Measurements from ENCODE around the gene AVL9. TPM values are rescaled to one million over a fixed set of nuclear protein-coding genes. Genes with fewer than 3 reads are reported as not detected.

AVL9 gene
- total and polyA plus RNA-seq, 9 of the 15 experiments (the other 6 are each of a cell fraction or from before 2014, with no cell fraction given), result 6.4 to 66.2 (median 30.1) TPM

DNA sequence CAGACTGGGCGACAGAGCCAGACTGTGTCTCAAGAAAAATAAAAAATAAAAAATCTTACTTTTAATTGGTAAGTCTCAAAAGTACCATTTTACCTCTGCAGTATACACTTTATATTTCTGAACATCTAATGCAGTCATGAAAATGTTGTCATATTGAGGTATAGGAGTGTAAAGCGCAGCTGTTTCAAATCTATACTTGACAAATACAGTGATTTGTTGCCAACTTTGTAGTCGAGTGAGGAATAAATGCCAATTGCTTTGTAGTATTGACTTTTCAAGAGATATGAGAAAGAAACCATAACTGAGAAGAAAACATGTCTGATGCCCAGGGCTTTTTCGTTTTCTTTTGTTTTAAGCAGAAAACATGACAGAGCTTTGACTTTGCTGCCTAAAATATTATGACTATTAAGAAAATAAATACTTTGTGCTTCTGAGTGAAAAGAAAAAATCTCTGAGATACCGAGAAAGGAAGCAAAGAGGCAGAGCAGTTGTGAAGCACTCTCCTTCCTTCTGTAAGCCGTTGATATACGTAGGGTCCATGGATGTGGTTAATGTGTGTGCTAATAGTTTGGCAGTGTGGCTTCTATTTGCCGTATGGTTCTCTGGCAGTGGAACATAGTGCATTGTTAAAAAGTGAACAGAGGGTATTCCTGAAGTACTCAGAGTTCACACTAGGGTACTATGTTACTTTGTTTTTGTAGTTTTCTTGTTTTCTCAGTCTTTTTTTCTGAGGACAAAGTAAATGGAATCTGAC is 38.2 kb downstream of the AVL9 start:
- CTCF ChIA-PET (ENCODE audit: low intra/inter-chr PET ratio), result no interaction called here
- in situ Hi-C loops (cut with MboI), result no loop called here
- no peaks in the 10 kb centered on the region for H3K9me3 ChIP-seq (replicated peaks; ENCODE audit: control insufficient read depth, insufficient read depth, low read depth, low read length)

More for the DNA sequence above, 38.2 kb downstream of the AVL9 start:
- intact Hi-C loops (cut with micrococcal nuclease), result no loop called here
- WGBS (ENCODE audit: insufficient coverage, low coverage, missing lambda C conversion rate), result 73% methylated on average over 8 of the region's 8 CpGs
- no TSS peak for BruUV-seq (replicated peaks)
- TF ChIP-seq, protein P1, sequence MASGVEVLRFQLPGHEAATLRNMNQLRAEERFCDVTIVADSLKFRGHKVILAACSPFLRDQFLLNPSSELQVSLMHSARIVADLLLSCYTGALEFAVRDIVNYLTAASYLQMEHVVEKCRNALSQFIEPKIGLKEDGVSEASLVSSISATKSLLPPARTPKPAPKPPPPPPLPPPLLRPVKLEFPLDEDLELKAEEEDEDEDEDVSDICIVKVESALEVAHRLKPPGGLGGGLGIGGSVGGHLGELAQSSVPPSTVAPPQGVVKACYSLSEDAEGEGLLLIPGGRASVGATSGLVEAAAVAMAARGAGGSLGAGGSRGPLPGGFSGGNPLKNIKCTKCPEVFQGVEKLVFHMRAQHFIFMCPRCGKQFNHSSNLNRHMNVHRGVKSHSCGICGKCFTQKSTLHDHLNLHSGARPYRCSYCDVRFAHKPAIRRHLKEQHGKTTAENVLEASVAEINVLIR (CRISPR knock-in tag; IDR thresholded peaks at IDR 0.05), result no peak
- TF ChIP-seq SLC30A9 (CRISPR knock-in tag; IDR thresholded peaks at IDR 0.05) (no peak), MED1 (CRISPR knock-in tag; IDR thresholded peaks at IDR 0.05; ENCODE audit: borderline replicate concordance) (no peak), BRD4 (IDR thresholded peaks at IDR 0.05) (no peak), CREBBP (IDR thresholded peaks at IDR 0.05; ENCODE audit: low read depth, low read length) (no peak), RBM17 (IDR thresholded peaks at IDR 0.05; ENCODE audit: borderline replicate concordance, low read depth, low read length) (no peak), CSDE1 (IDR thresholded peaks at IDR 0.05) (no peak), PHF20 (IDR thresholded peaks at IDR 0.05; ENCODE audit: partially characterized antibody) (no peak), STAT5A (IDR thresholded peaks at IDR 0.05; ENCODE audit: borderline replicate concordance, low read length) (no peak), MYBL2 (IDR thresholded peaks at IDR 0.05; ENCODE audit: low read depth) (no peak), MYBL2 (CRISPR knock-in tag; IDR thresholded peaks at IDR 0.05; ENCODE audit: borderline replicate concordance) (no peak), NFRKB (IDR thresholded peaks at IDR 0.05; ENCODE audit: low read depth) (no peak), ZNF121 (CRISPR knock-in tag; conservative IDR thresholded peaks at IDR 0.05) (no peak), JUNB (CRISPR knock-in tag; conservative IDR thresholded peaks at IDR 0.05) (no peak), MTA3 (IDR thresholded peaks at IDR 0.05; ENCODE audit: borderline replicate concordance) (no peak), ZBTB1 (CRISPR knock-in tag; IDR thresholded peaks at IDR 0.05; ENCODE audit: borderline replicate concordance, low read depth) (no peak), GATAD2A (IDR thresholded peaks at IDR 0.05) (no peak), PTBP1 (IDR thresholded peaks at IDR 0.05; ENCODE audit: low read depth, low read length) (no peak)
- TF ChIP-seq, protein P2, sequence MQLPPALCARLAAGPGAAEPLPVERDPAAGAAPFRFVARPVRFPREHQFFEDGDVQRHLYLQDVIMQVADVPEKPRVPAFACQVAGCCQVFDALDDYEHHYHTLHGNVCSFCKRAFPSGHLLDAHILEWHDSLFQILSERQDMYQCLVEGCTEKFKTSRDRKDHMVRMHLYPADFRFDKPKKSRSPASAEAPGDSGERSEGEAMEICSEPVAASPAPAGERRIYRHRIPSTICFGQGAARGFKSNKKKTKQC (CRISPR knock-in tag; IDR thresholded peaks at IDR 0.05), result no peak
- TF ChIP-seq, protein P3, sequence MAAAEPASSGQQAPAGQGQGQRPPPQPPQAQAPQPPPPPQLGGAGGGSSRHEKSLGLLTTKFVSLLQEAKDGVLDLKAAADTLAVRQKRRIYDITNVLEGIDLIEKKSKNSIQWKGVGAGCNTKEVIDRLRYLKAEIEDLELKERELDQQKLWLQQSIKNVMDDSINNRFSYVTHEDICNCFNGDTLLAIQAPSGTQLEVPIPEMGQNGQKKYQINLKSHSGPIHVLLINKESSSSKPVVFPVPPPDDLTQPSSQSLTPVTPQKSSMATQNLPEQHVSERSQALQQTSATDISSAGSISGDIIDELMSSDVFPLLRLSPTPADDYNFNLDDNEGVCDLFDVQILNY (CRISPR knock-in tag; IDR thresholded peaks at IDR 0.05), result no peak
- Histone ChIP-seq H3K36me3 (ENCODE audit: control insufficient read depth, insufficient read depth, low read length) (peaks cover 10% of the 10 kb centered on the region; the same call in 2 of the 3 replicates), H2AFZ (ENCODE audit: low read depth, low read length) (no peak overlapping the region), H3K4me3 (no peak overlapping the region), H3K79me2 (ENCODE audit: control insufficient read depth, insufficient read depth, low read length) (peaks cover 47% of the 10 kb centered on the region), H3K4me1 (replicated peaks in 1 of 2; ENCODE audit: control insufficient read depth in 2 of 2, insufficient read depth in 2 of 2, low read length in 2 of 2) (0 out of 5 replicates have a peak, but pooled peaks cover 0 to 2% of the 10 kb centered on the region in 2 experiments), H4K20me1 (replicated peaks; ENCODE audit: control insufficient read depth, insufficient read depth, low read length) (no peaks in the 10 kb centered on the region), H3K9ac (ENCODE audit: insufficient read depth in 1 of 2, low read depth in 2 of 2, low read length in 2 of 2) (no peak overlapping the region), H3K4me2 (ENCODE audit: insufficient read depth, low read length) (no peak overlapping the region), H3K27me3 (ENCODE audit: control insufficient read depth in 2 of 2, insufficient read depth in 2 of 2, low read length in 2 of 2) (no peaks in the 10 kb centered on the region), H3K9me1 (ENCODE audit: control insufficient read depth, insufficient read depth, low read length) (no peaks in the 10 kb centered on the region), H3K27ac (ENCODE audit: extremely low read depth, low read depth, low read length) (no peak overlapping the region)
- no peak for FAIRE-seq
- ATAC-seq, result peak; percentile 44; the same call in 2 of the 3 replicates
- no peak for DNase-seq (ENCODE audit: extremely low read depth in 1 of 4, low spot score in 3 of 4)
- POLR2A ChIA-PET, result interaction anchor here (1.2 kb wide), 1 partner anchor 37 kb away, joined by 3 read pairs; no protein-coding TSS in a partner anchor

Measured in K562 (cell line).